ENCODE measurements around the gene NOS3. TPM values are rescaled to one million over a fixed set of nuclear protein-coding genes. Genes with fewer than 3 reads are reported as not detected.

Gene NOS3
- total RNA-seq, 1 experiment from 2014 or later, result 0.46 TPM

DNA sequence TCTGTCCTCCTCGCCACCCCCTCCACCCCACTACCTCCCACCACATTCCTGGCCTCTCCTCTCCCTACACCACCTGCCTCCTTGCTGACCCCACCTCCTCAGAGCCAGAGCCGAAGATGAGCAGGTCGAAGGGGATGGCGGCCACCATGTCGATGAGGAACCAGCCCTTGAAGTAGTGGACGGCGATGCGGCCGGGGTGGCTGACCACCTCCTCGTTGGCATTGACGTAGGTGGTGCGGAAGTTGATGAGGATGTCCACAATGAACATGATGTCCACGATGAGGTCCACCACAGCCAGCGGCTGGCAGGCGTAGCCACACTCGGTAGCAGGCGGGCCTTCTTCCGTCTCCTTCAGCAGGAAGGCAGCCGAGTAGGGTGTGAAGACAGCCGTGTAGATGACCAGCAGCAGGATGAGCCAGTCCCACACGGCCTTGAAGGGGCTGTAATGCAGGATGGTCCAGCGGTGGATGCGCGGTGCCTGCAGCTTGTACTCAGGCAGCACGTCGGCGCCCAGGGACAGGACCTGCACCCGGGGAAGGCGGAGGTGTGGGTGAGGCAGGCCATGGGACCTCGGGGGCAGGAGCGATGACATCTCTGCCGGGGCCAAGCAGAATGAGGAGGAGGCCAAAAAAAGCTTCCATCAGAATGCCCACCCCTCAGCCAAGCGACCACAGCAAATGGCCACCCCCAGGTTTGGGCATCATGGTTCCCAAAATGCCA, 38.3 kb upstream of the NOS3 start:
- no peak for DNase-seq (ENCODE audit: low read depth)

DNA sequence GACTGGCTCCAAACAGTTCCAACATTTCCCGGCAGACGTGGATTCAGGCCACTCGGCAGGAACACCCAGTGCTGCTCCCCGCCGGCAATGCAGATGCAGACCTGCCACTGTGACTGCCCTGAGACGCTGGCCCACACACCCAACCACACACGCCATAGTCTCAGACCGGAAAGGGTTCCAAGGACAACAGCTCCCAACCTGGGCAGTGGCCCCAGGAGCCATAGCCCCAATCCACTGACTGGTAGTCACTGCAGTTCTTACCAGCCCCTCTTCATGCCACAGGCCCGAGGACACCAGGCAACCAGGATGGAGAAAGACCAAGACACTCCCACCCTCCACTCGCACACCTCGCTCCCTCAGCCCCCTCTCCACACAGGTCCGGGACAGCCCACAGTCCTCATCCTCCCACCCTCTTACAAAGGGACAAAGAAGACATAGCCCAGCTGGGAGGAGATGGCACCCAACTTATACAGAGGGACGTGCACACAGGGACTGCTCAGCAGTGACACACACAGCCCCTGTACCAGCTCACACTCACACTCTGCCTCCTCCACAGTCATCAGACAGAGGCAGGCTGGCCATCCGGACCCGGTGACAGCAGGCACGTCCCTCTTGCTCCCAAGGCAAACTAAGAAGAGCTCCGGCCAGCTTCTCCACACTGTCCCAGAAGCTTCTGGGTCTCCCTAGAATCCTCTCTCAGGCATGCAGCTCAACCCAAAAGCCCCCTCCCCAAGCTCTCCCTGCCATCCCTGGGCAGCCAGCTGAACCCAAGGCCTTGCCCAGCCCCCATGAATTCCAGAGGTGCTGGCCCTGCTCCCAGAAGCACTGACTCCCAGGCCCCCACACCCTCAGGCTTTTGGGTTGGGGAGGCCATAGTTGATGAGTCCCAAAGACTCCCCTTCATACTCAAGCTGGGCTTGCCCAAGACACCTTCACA, 37.5 kb upstream of the NOS3 start:
- no peak for DNase-seq (ENCODE audit: low read depth)

DNA sequence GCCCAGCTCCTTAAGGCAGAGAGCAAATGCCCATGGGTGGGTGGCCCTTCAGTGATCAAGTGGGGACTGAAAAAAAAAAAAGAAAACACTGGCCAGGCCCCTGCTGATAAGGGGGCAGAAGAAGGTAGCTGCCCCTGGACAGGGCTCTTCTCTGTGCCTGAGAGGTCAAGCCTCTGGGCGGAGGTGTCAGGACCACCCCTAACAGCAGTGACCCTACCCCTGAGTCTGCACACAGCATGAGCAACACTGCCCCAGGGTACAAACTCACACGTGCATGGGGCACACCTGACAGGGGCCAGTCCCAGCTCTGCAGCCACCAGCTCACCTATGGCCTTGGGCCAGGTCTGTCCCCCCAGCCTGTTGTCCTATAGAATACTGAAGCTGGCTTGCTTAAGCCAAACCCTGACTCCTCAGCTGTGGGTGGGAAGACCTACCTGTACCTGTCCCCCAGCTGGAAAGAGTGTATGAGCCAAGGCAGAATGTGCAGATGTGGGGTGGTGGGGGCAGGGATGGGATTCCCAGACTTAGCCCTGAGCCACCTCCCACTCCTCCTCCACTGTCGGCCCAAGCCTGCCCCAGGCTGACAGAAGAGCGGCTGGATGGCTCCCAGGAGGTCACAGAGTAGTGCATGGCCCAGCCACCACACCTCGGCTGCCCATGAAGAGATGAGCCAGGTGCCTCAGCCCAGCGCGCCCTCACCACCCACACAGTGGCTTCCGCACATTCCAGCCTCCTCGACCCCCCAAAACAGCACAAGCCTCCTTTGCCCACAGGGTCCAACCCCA, 36.4 kb upstream of the NOS3 start:
- DNase-seq (ENCODE audit: low read depth), result no peak

DNA sequence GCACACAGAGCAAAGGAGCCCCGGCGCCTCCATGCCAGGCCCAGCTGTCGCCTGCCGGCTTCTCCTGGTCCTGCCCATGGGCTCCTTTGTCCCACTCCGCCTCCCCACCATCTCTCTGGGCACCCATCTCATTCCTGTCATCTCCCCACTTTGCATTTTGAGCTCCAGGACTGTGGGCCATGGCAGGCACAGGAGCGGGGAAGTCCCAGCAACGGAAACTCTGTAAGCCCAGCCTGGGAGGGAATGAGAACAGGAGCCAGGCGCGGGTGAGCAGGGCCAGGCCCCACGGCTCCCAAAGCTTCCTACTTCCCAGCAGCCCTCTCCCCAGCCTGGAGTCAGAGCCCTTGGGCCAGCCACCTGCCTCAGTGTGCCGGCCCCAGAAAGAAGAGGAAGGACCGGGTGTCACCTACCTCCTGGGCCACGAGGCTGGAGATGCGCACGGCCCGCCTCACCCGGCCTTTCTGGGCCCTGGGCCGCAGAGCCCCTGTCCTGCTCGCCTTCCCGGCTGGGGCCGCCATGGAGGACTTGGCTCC, 35.8 kb upstream of the NOS3 start:
- DNase-seq (ENCODE audit: low read depth), result no peak

DNA sequence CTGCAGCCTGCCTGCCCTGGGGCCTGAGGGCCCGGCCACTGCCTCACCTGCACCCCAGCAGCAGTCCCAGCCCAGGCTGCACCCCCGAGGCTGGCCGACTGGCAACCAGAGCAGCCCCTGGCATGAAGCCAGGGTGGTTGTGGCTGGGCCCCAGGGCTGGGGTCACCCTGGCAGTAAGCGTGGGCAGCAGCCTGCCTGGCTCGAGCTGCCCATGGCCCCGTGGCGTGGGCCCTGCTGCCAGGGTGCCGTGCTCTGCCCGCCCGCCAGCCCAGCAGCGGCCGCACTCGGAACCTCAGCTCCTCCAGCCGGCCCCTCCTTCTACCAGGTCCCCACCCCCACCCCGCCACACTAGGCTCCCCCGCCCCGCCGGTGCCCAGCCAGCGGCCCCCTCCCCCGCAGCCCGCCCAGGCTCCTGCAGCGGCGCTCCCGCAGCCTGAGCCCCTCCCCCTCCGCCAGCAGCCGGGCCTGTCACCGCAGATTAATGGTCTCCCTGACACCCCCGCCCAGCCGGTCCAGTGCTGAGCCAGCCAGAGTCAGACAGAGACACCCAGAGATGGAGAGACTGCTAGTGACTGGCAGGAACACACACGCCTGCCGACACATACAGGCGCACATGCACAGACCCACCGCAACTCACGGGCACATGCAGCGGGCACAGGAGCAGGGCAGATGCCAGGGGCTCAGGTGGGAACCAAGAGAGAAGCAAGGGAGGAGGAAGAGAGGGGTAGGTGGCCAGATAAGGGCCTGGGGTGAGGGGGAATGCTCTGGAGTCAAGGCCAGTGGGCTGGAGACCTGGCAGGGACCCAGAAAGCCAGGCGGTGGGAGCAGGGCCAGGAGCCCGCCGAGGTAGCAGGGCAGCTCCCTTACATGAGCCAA, 35.1 kb upstream of the NOS3 start:
- peak; percentile 71 for DNase-seq (ENCODE audit: low read depth)

DNA sequence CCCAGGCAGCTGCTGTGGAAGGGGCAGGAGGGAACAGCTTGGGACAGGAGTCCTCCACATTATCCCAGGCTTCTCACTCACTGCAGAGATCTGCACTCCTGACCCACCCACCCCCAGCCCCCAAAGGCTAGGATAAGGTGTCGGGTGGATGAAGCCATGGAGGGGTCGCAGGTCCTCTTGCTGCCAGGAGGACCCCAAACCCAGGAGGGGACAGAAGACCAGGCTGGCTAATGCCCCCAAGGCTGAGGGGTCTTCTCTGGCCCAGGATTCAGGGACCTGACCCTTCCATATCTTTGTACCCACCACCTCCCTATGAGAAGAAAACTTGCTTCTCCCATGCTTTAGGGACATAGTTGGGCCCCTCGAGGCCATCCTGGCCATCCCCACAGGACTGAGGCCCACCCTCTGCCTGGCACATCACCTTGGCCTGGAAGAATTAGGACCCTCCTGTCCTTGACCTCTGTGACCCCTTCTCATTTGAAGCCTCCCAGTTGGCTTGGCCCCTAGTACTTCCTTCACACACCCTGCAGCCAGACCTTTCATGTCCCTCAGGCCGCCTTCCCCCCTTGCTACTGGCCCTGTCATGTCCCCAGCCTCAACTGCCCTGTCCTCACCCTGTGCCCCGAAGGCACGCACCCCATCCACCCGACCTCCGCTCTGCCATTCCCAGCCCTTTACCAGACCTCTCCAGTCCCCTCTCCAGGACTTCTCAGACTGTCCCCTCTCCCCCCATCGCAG, 34.3 kb upstream of the NOS3 start:
- no peak for DNase-seq (ENCODE audit: low read depth)

DNA sequence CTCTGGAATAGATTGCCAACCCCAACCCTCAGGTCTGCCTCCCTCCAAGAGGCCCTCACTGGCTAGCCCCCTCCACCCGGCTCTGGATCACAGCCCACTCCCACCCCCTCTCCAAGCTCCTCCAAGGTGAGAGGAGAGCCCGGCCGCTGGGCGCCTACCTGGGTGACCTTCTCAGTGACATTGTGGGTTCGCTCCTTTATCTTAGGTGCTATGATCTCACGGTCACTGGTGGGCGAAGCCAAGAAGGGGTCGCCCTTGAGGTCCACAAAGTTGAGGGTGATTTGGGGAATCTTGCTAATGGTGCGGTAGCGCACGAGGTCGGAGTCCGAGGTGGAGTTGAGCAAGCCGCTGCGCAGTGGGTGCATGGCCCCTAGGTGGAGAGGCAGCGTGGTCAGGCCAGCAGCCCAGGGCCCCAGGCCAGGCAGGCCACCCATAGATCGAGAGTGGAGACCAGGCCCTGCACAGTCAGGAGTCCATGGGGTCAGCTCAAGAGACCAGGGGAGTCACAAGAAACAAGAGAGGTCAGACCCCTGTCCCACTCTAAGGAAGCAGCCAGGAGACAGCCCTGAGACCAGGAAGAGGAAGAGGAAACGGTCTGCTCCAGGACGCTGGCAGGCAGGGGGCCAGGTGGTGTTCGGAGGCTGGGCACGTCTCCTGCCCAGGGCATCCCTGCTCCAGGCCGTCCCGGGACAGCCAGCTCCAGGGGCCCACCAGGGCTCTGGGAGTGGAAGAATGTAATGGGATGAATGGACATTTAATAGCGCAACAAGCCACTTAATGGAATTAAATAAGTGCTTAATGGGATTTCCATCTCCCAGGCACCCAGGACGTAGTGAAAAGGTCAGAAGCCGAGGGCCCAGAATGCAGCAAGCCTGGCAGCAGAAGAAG, 33.4 kb upstream of the NOS3 start:
- DNase-seq (ENCODE audit: low read depth), result no peak

DNA sequence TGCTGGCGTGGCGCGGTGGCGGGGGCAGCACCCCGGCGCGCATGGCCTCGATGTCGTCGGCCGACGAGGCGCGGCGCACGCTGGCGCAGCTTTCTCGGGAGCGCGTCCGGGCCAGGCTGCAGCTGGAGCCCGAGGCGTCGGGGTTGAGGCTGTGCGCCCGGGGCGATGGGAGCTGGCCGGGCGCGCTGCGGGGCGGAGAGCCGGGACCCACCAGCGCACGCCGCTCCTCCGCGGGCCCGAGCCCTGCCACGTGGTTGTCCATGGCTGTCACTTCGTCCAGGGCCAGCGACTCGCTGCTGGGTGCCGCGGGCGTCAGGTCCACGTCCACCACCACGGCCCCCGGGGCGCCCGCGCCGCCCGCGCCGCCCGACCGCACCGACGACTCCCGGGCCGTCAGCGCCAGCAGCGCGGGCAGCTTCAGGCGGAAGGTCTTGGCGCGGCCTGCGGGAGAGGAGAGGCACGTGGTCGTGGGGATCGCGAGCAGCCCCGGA, 32.7 kb upstream of the NOS3 start:
- no peak for DNase-seq (ENCODE audit: low read depth)

DNA sequence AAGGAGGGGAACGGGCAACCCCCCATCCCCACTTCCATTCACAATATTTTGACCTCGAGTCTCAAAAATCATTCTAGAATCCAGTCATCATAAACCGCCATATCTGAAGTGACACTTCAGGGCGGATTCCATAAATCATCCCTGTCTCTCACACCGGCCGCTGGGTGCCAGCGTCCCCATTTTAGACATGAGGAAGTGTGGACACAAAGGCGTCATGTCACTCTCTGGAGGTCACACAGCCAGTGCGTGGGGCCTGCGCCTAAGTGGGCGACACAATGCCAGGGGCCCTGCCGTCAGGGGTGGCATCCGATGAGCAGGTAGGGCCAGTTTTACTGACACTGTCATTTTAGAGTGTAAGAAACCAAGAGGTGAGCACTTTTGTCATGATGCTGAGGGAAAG, 32.2 kb upstream of the NOS3 start:
- no peak for DNase-seq (ENCODE audit: low read depth)

DNA sequence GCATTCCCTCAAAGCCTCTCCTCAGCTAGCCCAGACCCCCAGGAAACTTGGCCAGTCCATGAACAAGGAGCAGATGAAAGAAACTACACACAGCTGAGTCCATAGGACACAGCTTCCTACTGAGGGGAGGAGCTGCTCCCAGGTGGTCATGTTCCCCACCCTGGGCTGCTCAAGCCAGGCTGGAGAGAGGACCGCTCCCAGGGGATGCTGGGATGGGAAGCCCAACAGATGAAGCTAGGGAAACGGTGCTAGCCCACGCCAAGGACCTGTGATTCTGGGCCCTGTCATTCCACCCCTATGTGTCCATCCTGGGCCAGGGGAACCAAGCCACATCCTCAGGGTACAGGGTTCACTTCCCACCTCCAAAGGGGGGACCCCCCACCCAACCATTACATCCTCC, 31.7 kb upstream of the NOS3 start:
- DNase-seq (ENCODE audit: low read depth), result no peak

DNA sequence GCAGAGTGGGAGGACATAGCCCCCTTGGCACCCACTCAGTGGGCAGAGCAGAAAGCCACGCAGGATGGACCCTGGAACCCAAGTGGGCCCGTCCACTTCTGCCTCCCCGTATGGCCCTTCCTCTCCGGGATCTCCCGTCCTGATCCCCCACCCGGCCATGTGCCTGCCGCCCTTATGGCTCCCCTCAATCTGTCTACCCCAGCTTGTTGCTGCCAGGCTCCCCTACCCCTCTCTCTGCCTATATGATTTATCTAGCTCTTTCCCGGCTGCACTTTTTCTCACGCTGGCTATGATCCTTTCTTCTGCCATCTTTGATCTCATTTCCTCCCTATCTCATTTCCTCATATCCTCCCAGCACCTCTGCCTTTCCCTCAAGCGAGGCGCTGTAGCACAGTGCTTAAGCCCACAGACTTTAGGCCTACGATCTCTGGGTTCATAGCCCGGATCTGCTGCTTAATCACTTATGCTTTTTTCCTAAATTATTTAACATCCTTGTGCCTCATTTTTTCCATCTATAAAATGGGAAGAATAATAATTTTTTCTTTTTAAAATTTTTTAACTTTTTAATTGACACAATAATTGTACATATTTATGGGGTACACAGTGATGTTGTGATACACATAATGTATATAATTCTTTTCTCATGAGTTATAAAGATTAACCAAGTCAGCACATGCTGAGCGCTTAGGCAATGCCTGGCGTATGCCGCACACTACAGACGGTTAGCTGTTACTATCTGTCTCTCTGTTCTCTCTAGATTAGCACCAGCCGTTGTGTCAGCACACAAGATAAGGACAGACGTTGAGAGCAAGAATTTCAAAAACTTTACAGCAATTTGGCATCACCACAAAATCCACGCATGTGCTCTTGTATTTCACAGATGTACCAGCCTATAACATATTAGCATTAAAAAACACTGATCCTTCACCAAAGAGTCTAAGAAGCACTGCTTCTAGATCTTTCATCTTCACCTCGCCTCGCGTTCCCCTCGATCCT, 30.8 kb upstream of the NOS3 start:
- DNase-seq (ENCODE audit: low read depth), result no peak

DNA sequence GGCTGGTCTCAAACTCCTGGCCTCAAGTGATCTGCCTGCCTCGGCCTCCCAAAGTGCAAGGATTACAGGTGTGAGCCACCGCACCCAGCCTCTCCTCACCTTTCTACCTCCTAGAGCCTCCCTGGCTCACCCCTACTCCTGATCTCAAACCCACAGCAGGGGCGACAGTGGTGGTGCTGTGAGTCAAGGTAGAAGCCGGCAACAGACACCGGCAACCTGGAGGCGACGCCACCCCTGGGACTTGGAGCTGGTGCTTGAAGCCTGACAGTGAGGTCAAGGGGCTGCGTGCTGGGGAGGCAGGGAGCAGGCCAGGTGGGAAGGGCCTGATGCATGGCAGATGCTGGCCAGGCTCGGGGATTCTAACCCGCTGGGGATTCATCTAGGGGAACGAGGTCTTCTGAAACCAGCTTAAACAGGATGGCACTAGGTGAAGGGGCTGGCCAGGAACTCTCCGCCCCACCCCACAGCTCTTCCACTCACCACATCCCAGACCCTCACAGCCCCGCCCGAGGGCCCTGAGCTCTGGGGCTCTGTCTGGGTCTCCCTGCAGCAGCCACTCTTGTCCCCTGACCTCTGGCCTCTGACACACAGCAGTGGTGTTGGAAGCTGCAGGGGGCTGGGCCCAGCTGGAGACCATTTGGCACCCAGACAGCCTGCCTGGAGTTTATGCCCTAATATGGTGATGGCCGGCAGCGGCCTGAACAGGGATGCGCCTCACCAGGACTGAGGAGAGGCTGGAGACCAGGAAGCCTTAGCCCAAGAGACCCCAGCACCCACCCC, 29.1 kb upstream of the NOS3 start:
- DNase-seq (ENCODE audit: low read depth), result no peak

DNA sequence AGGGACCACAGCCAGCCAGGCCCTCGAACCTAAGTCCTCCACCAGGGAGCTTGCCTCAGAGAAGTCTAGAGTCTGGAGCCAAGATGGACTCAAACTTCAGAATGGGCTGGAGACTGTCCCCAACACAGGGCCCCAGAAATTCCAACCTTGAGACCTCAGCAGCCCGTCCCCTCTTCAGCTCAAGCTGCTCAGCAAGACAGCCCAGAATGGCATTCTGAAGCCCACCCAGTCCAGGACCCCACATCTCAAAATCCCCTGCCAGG, 28.6 kb upstream of the NOS3 start:
- no peak for DNase-seq (ENCODE audit: low read depth)

DNA sequence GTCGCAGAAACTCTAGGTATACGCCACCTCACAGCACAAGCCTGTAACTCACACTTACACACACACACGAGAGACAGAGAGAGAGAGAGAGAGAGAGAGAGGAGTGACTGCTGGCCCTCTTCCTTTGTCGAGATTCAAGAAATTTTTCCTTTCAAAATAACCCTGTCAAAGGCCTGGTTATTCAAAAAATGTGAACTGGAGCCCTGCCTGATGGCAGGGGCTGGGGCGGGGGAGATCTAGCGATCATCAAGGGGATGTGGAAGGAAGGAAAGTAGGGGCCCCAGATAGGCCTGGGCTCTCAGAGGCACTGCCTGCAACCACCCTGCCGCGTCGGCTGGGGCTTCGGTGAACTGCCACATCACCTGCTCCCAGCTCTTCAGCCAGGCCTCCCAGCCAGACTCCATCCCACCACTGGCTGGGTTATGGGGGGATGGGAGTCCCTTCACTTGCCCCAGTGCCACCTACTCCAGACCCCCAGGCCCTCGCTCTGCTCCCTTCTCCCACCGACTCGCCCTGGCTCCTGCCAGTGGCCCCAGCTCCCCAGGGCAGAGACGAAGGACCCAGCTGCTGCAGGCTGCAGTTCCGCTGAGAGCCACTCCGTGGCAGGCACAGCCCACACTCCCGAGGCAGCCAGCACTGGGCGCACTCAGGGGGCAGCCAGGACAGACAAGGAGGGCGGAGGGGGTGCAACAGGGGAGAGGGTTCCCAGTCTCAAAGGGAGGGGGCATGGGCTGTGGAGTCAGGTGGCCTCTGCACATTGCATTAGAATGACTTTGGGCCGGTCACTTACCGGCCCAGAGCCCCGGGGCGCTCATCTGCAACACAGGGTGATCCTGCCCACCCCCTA, 28.0 kb upstream of the NOS3 start:
- peak; percentile 70 for DNase-seq (ENCODE audit: low read depth)

DNA sequence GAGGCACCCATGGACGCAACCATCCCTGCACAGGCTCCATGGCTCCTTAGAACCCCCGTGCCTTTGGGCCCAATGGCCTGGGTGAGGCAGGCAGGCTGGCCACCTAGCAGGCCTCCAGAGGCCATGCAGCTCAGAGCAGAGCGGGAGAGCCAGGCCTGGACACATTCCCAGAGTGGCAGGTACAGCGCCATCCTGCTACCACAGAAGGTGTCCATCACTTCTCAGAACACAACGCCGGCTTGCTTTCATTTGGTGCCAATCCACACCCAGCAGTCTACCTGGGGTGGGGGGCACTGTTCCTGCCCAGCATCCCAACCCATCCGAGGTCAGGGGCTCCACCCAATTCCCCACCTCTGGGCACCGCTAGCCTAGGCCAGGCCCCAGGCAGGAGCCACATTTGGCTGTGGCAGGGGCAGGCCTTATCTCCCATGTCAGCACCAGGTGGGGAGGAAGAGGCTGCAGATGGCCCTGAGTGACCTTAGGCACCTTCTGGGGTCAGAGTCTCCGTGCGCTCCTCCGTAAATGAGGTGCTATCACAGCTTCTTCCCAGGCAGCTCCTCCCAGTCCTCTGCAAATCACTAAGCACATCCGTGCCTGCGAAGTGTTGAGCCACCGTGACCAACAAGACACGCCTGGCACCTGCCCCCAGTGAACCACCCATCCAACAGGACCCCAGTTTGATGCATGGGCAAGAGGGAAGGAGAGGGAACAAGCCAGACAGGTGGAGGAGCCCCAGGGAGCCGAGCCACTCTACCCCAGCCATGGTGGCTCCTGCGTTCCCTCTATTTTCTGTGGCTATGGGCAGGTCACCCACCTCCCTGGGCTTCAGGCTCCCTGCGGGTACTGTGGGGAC, 26.9 kb upstream of the NOS3 start:
- DNase-seq (ENCODE audit: low read depth), result no peak
